HepG2 (cell line): ENCODE data around the gene DNAJC13. TPM values are rescaled to one million over a fixed set of nuclear protein-coding genes. Genes with fewer than 3 reads are reported as not detected.
"Not testable (repeated sequence)": the region's sequence is repeated elsewhere in the genome, so short reads cannot be mapped to it uniquely, and the experiment has no call there.

Source experiments
- ATAC-seq: fragments of 200-7000 bp; cut with Tn5 transposase; 3 replicates; pipeline ENCODE4 v1.9.1; 2020; ENCODE audit warnings: mild to moderate bottlenecking, moderate library complexity
- BruUV-seq: library from RNA; stranded (reverse); fragments of 400-500 nt; replicated peaks from 2 replicates; lab custom pipeline; 2021; lab: Mats Ljungman, UMichigan
- CTCF ChIA-PET: fragments of 300-600 bp; formaldehyde crosslinking; extraction: SDS; loops from one replicate; lab custom pipeline; 2021; ENCODE audit warnings: low total read pairs, inconsistent platforms, low intra/inter-chr PET ratio; lab: Yijun Ruan, JAX
- POLR2A ChIA-PET: fragments of 350-600 bp; sonication (Branson Sonifier 250); formaldehyde crosslinking; loops from one replicate; lab custom pipeline; 2020; ENCODE audit warnings: antibody characterized with exemption, inconsistent platforms; lab: Yijun Ruan, JAX
- DNase-seq: peaks from one replicate; pipeline ENCODE4 v3.0.0-alpha.2; 2015; ENCODE audit warnings: low spot score
- FAIRE-seq: peaks from 3 replicates; lab custom pipeline; 2011; peaks lifted over from hg19 to GRCh38; lab: Jason Lieb, UNC
- H2AFZ ChIP-seq: one replicate; pipeline ENCODE4 v1.6.1; 2011; ENCODE audit warnings: low read length, inconsistent platforms
- H3K27ac ChIP-seq: fragments of 300-600 bp; 3 replicates; pipeline ENCODE4 v1.8.0; 2011; ENCODE audit warnings: mixed run types, mild to moderate bottlenecking, mixed read lengths, low read length, inconsistent platforms; ENCODE audit not compliant: insufficient read depth; ENCODE audit errors: extremely low read length
- H3K27me3 ChIP-seq, 2 experiments: fragments of 200-600 bp in 1 of 2; 2 replicates in 1 of 2; 3 replicates in 1 of 2; pipeline versions ENCODE4 v1.6.0 to v1.8.0; 2011; ENCODE audit warnings: low read length in 2 of 2, mild to moderate bottlenecking in 2 of 2, moderate library complexity in 2 of 2, inconsistent platforms in 1 of 2; ENCODE audit not compliant: insufficient read depth in 2 of 2, control insufficient read depth in 1 of 2
- H3K36me3 ChIP-seq, 2 experiments: fragments of 200-600 bp in 1 of 2; replicated peaks in 1 of 2; 2 replicates in 1 of 2; 3 replicates in 1 of 2; pipeline versions ENCODE4 v1.5.1 to v1.8.0; 2011; ENCODE audit warnings: low read length in 2 of 2, inconsistent platforms in 1 of 2; ENCODE audit not compliant: insufficient read depth in 2 of 2, control insufficient read depth in 1 of 2
- H3K4me1 ChIP-seq: 2 replicates; pipeline ENCODE4 v1.5.1; 2012; ENCODE audit warnings: low read length, inconsistent platforms; ENCODE audit not compliant: insufficient read depth
- H3K4me2 ChIP-seq: 2 replicates; pipeline ENCODE4 v1.6.0; 2011; ENCODE audit warnings: low read depth, low read length, inconsistent platforms
- H3K4me3 ChIP-seq, 3 experiments: fragments of 200-600 bp in 1 of 3; sonication (generic), shearing (Covaris generic) in 1 of 3; replicated peaks in 1 of 3; 2 replicates each; pipeline ENCODE4 v1.5.1; 2011 to 2016; ENCODE audit warnings: low read length in 3 of 3, inconsistent platforms in 2 of 3, low read depth in 2 of 3, mild to moderate bottlenecking in 2 of 3, control low read depth in 1 of 3, mixed read lengths in 1 of 3; ENCODE audit not compliant: insufficient read depth in 1 of 3
- H3K79me2 ChIP-seq: one replicate; pipeline ENCODE4 v1.6.1; 2011; ENCODE audit warnings: low read length, inconsistent platforms; ENCODE audit not compliant: insufficient read depth
- H3K9ac ChIP-seq: 2 replicates; pipeline ENCODE4 v1.6.0; 2011; ENCODE audit warnings: mild to moderate bottlenecking, low read depth, low read length, inconsistent platforms; ENCODE audit not compliant: insufficient read depth
- H3K9me3 ChIP-seq: 2 replicates; pipeline ENCODE4 v1.5.1; 2012; ENCODE audit warnings: mild to moderate bottlenecking, low read length
- H4K20me1 ChIP-seq: 2 replicates; pipeline ENCODE4 v1.6.0; 2011; ENCODE audit warnings: inconsistent platforms, mild to moderate bottlenecking, low read length, moderate library complexity; ENCODE audit not compliant: insufficient read depth
- FOXK1 ChIP-seq: sonication (generic); formaldehyde crosslinking; IDR thresholded peaks from 2 replicates; pipeline ENCODE4 v1.4.0; 2020; ENCODE audit warnings: low read depth, missing genetic modification reagents, borderline replicate concordance
- MTF1 ChIP-seq: sonication (generic); formaldehyde crosslinking; IDR thresholded peaks from 2 replicates; pipeline ENCODE4 v1.5.0; 2020; ENCODE audit warnings: missing genetic modification reagents
- U2AF2 ChIP-seq: fragments of 200-400 bp; formaldehyde crosslinking; IDR thresholded peaks from 2 replicates; pipeline ENCODE4 v1.6.1; 2017; ENCODE audit warnings: low read depth, mild to moderate bottlenecking, low read length
- ZNF644 ChIP-seq: IDR thresholded peaks from 2 replicates; pipeline ENCODE4 v1.6.1; 2016; ENCODE audit warnings: low read depth
- ZNF713 ChIP-seq: sonication (generic); formaldehyde crosslinking; IDR thresholded peaks from 2 replicates; pipeline ENCODE4 v1.4.0; 2020; ENCODE audit warnings: mild to moderate bottlenecking, missing genetic modification reagents
- WGBS: methylation state at CpG from one replicate; pipeline ENCODE4 v1.1.6; 2017; ENCODE audit warnings: low lambda C conversion rate; 5-methylcytosine and 5-hydroxymethylcytosine counted together
- in situ Hi-C: cut with HindIII; loops from 2 replicates; pipeline ENCODE4 v1.10.0; 2017; ENCODE audit warnings: low pct_unique_long_range_greater_than_20kb; ENCODE audit not compliant: extremely low pct_ligation_motif_present
- intact Hi-C: fragments of 100-400 bp; cut with micrococcal nuclease; formaldehyde crosslinking; loops from one replicate; pipeline ENCODE4 v1.10.0; 2022; ENCODE audit not compliant: unreplicated experiment
- polyA plus RNA-seq, 8 experiments: library from polyadenylated mRNA; depleted of rRNA in 3 of 8; stranded (reverse) in 7 of 8; unstranded in 1 of 8; fragments of >200 nt; fragmentation: Illumina TruSeq in 4 of 8; extraction: Trizol in 4 of 8; gene quantifications; 2 replicates each; pipeline versions ENCODE4 v1.2.1 to v1.2.3, GENCODE V29; 2011 to 2016; ENCODE audit warnings: low read depth in 4 of 8, missing spikeins in 1 of 8, mixed read lengths in 1 of 8; ENCODE audit not compliant: insufficient read depth in 1 of 8
- total RNA-seq, 5 experiments: library from RNA; depleted of rRNA; stranded (reverse); fragments of >200 nt; fragmentation: Illumina TruSeq; extraction: Trizol; gene quantifications; 2 replicates each; pipeline ENCODE4 v1.2.3, GENCODE V29; 2016; ENCODE audit warnings: low read depth in 1 of 5
- TF ChIP-seq, protein P1 (sequence below): IDR thresholded peaks from 2 replicates; pipeline ENCODE4 v1.4.0; 2020; ENCODE audit warnings: mild to moderate bottlenecking, missing genetic modification reagents
- TF ChIP-seq, protein P2 (sequence below): sonication (generic); formaldehyde crosslinking; IDR thresholded peaks from 2 replicates; pipeline ENCODE4 v1.5.0; 2020; ENCODE audit warnings: mild to moderate bottlenecking, missing genetic modification reagents

DNAJC13 gene
- total and polyA plus RNA-seq, 2 of the 13 experiments (the other 11 are each of a cell fraction or from before 2014, with no cell fraction given): 9.1 to 26.2 TPM

DNA sequence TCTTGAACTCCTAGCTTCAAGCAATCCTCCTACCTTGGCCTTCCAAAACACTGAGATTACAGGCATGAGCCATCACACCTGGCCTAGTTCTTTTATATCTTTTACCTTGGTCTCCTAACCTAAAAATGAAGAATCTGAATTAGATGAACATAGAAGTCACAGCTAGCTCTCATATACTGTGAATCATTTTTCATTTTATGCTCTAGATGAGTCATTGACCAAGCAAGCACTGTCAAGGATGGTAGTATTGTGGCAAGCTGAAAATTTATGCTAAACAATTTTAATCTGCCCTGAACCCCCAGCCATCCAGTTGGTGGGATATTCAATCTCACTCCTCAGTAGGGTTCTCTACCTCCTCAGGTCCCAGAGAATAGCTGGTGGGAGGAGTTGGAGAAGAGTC lies 48.3 kb upstream of the DNAJC13 start (continued):
- TF ChIP-seq, protein P1, sequence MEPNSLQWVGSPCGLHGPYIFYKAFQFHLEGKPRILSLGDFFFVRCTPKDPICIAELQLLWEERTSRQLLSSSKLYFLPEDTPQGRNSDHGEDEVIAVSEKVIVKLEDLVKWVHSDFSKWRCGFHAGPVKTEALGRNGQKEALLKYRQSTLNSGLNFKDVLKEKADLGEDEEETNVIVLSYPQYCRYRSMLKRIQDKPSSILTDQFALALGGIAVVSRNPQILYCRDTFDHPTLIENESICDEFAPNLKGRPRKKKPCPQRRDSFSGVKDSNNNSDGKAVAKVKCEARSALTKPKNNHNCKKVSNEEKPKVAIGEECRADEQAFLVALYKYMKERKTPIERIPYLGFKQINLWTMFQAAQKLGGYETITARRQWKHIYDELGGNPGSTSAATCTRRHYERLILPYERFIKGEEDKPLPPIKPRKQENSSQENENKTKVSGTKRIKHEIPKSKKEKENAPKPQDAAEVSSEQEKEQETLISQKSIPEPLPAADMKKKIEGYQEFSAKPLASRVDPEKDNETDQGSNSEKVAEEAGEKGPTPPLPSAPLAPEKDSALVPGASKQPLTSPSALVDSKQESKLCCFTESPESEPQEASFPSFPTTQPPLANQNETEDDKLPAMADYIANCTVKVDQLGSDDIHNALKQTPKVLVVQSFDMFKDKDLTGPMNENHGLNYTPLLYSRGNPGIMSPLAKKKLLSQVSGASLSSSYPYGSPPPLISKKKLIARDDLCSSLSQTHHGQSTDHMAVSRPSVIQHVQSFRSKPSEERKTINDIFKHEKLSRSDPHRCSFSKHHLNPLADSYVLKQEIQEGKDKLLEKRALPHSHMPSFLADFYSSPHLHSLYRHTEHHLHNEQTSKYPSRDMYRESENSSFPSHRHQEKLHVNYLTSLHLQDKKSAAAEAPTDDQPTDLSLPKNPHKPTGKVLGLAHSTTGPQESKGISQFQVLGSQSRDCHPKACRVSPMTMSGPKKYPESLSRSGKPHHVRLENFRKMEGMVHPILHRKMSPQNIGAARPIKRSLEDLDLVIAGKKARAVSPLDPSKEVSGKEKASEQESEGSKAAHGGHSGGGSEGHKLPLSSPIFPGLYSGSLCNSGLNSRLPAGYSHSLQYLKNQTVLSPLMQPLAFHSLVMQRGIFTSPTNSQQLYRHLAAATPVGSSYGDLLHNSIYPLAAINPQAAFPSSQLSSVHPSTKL: no peak
- TF ChIP-seq U2AF2: no peak
- TF ChIP-seq MTF1 (CRISPR knock-in tag): no peak
- TF ChIP-seq FOXK1: no peak
- TF ChIP-seq ZNF644 (CRISPR knock-in tag): no peak
- TF ChIP-seq, protein P2, sequence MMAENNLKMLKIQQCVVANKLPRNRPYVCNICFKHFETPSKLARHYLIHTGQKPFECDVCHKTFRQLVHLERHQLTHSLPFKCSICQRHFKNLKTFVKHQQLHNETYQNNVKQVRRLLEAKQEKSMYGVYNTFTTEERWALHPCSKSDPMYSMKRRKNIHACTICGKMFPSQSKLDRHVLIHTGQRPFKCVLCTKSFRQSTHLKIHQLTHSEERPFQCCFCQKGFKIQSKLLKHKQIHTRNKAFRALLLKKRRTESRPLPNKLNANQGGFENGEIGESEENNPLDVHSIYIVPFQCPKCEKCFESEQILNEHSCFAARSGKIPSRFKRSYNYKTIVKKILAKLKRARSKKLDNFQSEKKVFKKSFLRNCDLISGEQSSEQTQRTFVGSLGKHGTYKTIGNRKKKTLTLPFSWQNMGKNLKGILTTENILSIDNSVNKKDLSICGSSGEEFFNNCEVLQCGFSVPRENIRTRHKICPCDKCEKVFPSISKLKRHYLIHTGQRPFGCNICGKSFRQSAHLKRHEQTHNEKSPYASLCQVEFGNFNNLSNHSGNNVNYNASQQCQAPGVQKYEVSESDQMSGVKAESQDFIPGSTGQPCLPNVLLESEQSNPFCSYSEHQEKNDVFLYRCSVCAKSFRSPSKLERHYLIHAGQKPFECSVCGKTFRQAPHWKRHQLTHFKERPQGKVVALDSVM (CRISPR knock-in tag): no peak
- TF ChIP-seq ZNF713 (CRISPR knock-in tag): no peak

DNA sequence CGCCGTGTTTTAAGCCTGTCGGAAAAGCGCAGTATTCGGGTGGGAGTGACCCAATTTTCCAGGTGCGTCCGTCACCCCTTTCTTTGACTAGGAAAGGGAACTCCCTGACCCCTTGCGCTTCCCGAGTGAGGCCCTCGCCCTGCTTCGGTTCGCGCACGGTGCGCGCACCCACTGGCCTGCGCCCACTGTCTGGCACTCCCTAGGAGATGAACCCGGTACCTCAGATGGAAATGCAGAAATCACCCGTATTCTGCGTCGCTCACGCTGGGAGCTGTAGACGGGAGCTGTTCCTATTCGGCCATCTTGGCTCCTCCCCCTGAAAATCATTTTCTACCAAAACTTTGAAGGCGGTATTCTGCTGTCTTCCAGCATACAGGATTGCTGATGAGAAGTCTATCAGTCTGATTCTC lies 40.4 kb upstream of the DNAJC13 start:
- H3K9ac ChIP-seq, BruUV-seq, DNase-seq, H3K79me2 ChIP-seq, H3K4me2 ChIP-seq, CTCF ChIA-PET, intact Hi-C loops, ATAC-seq, H2AFZ ChIP-seq, H4K20me1 ChIP-seq, H3K27me3 ChIP-seq, FAIRE-seq, in situ Hi-C loops, H3K27ac ChIP-seq, H3K9me3 ChIP-seq, H3K36me3 ChIP-seq, H3K4me3 ChIP-seq, H3K4me1 ChIP-seq, POLR2A ChIA-PET: not testable (repeated sequence)
- 92% methylated on average over 20 of the region's 25 CpGs for WGBS
